Endometrial microvascular endothelial cells (primary cell): Measurements from ENCODE around the gene ADAMTS6. TPM values are rescaled to one million over a fixed set of nuclear protein-coding genes. Genes with fewer than 3 reads are reported as not detected.

Experiments
- in situ Hi-C: cut with HindIII; loops from 2 replicates; pipeline ENCODE4 v1.10.0; 2017; ENCODE audit warnings: low sequenced_read_pairs, low pct_unique_long_range_greater_than_20kb; ENCODE audit errors: inconsistent ontology term
- total RNA-seq: library from RNA; depleted of rRNA; stranded (reverse); fragments of >200 nt; gene quantifications from one replicate; pipeline ENCODE4 v1.2.3, GENCODE V29; 2015; ENCODE audit errors: inconsistent ontology term

Gene ADAMTS6, protein sequence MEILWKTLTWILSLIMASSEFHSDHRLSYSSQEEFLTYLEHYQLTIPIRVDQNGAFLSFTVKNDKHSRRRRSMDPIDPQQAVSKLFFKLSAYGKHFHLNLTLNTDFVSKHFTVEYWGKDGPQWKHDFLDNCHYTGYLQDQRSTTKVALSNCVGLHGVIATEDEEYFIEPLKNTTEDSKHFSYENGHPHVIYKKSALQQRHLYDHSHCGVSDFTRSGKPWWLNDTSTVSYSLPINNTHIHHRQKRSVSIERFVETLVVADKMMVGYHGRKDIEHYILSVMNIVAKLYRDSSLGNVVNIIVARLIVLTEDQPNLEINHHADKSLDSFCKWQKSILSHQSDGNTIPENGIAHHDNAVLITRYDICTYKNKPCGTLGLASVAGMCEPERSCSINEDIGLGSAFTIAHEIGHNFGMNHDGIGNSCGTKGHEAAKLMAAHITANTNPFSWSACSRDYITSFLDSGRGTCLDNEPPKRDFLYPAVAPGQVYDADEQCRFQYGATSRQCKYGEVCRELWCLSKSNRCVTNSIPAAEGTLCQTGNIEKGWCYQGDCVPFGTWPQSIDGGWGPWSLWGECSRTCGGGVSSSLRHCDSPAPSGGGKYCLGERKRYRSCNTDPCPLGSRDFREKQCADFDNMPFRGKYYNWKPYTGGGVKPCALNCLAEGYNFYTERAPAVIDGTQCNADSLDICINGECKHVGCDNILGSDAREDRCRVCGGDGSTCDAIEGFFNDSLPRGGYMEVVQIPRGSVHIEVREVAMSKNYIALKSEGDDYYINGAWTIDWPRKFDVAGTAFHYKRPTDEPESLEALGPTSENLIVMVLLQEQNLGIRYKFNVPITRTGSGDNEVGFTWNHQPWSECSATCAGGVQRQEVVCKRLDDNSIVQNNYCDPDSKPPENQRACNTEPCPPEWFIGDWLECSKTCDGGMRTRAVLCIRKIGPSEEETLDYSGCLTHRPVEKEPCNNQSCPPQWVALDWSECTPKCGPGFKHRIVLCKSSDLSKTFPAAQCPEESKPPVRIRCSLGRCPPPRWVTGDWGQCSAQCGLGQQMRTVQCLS (N-terminal part only)
- total RNA-seq: 26.0 TPM

DNA sequence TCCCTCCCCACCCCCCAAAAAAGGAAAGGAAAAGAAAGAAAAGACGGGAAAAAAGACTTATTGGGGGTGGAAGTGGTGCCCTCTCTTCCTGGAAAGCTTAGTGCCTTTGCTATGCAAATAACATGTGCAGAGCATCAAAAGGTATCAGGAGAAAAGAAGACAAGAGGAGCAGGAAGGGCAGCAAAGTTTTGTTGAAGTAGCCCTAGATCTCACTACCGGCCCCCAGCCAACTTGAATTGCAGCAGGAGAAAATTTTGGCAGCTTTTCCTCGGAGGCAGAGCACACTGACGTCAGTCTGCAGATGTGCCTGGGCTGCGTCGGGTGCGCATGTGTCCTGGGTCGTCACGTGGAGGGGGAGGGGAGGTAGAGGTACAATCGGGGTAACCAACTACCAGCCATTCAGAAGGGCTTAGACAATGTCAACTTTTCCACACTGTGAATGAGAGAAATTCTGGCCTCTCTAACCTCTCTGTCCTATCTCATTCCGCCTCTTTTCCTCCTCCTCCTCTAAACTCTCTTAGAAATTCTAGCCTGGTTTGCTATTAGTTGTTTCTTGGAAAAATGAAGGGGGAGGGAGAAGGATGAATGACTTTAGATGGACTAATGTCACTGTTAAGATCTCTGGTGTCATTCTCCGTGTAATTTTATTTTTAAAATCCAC, at the start of gene ADAMTS6:
ADAMTS6 (minus strand) TSS at position 286 of the 661 bp plus-strand sequence. CDS start 8,247 bp downstream, outside the sequence.
- in situ Hi-C loops: loop anchor here (5.0 to 25.0 kb wide), 2 partner anchors 519 to 669 kb away; no protein-coding TSS in a partner anchor

DNA sequence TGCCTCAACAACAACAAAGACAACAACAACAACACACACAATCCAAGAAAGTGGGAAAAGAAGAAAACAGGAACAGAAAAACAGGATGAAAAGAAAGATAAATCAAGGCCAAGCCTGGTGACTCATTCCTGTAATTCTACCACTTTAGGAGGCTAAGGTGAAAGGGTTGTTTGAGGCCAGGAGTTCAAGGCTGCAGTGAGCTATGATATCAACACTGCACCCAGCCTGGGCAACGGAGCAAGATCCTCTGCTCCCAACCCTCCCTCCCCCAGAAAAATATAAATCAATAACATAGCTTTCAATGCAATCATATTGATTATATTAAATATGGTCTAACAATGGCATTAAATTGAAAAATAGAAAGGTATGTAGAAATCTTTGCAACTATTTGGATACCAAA, 49.2 kb upstream of the ADAMTS6 start:
- in situ Hi-C loops: no loop called here

DNA sequence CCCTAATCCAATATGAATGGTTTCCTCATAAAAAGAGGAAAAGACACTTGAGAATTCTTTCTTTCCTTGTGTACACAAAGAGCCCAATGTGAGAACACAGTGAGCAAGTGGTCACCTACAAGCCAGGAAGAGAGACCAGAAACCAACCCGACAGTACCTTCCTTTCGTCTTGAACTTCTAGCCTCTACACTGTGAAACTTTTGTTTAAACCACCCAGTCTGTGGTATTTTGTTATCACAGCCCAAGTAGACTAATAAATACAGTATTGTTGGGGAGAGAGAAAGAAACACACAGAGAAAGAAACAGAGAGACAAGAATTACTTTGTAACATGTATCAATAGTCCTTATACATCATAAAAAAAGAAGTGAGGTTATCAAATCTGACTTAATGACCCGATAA, 44.0 kb upstream of the ADAMTS6 start:
- in situ Hi-C loops: no loop called here

DNA sequence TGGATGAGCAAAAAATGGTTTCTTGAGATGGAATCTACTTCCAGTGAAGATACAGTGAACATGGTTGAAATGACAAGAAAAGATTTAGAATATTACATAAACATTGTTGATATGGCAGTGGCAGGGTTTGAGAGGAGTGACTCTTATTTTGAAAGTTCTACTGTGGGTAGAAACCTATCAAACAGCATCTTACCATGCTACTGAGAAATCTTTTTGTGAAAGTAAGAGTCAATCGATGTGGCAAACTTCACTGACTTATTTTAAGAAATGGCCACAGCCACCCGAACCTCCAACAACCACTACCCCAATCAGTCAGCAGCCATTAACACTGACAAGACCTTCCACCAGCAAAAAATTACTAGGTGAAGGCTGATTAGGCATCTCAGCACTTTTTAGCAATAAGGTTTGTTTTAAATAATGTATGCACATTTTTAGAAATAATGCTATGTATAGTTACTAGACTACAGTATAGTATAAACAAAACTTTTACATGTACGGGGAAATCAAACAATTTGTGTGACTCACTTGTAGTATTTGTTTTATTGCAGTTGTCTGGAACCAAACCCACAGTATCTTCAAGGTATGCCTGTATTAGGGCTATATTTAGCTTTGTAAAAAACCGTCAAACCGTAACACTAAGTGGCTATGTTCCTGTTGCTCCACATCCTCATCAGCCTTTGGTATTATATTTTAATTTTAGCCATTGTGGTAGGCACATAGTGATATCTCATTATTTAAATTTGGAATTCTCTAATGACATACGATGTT, 30.6 kb upstream of the ADAMTS6 start:
- in situ Hi-C loops: no loop called here

DNA sequence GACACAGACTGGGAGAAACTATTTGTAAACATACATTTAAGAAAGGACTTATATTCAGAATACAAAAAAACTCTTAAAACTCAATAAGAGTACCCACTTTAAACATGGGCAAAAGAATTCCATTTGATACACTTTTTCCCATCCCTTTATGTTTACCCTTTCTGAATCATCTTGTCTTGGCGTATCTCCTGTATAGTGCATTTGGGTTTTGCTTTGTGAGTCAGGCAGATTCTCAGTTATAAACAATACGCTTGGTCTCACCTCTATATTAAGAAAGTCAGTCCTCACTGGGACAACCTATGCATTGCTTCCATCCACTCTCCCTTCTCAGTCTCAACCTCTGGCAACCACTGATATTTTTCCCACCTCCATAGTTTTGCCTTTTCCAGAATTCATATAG, 27.3 kb upstream of the ADAMTS6 start:
- in situ Hi-C loops: no loop called here

DNA sequence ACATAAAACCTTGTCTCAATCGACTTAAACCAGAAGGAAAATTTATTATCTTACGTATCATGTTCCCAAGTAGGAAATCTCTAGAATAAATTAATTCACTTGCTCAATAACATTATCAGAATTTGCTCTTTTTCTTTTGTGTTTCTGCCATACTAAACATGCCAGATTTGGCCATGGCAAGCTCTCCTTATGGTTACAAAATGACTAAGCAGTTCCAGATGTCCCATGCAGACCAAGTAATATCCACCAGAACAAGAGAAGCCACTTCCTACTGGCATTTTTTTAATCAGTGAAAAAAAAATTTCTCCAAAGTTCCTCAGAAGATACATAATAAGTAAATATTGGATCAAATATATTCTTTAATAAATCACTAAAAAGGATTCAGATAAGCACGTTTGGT, 25.2 kb upstream of the ADAMTS6 start:
- in situ Hi-C loops: no loop called here

DNA sequence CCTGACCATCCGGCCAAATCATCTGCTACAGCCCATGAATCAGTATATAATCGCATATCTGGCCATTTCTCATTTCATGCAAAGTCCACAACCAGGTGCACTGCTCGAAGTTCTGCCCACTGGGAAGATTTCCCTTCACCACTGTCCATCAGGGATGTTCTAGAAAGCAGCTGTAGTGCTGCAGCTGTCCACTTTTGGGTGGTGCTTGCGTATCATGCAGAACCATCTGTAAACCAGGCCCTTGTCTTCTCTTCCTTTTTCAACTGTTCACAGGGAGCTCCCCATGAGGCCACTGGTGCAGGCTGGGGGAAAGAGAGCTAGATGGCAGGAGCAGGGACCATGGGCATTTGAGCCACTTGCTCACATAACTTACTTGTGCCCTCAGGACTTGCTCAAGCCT, 7.4 kb upstream of the ADAMTS6 start:
- in situ Hi-C loops: loop anchor here (25.0 kb wide), 1 partner anchor 527 kb away; no protein-coding TSS in a partner anchor

DNA sequence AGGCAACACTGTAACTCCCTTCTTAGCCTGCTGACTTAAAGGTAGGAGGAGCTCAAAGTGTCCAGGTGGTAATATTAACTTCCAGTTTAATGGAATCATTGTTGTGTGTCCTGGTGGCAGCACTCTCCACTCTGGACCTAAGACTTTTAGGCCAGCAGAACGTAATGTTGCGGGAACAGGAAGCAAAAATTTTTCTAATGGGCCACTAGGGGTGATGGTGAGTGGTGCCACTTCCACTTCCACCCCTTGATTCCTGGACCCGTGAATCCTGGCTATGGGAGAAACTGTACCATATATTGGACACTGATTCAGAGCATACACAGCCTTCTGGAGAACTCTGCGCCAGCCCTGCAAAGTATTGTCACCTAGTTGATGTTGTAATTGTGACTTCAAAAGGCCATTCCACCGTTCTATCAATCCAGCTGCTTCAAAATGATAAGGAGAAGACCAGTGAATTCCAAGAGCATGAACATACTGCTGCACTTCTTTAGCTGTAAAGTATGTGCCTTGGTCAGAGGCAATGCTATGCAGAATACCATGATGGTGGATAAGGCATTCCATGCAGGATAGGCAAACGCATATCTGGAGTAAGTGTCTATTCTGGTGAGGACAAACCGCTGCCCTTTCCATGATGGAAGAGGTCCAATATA, 6.4 kb upstream of the ADAMTS6 start:
- in situ Hi-C loops: loop anchor here (25.0 kb wide), 1 partner anchor 526 kb away; no protein-coding TSS in a partner anchor

DNA sequence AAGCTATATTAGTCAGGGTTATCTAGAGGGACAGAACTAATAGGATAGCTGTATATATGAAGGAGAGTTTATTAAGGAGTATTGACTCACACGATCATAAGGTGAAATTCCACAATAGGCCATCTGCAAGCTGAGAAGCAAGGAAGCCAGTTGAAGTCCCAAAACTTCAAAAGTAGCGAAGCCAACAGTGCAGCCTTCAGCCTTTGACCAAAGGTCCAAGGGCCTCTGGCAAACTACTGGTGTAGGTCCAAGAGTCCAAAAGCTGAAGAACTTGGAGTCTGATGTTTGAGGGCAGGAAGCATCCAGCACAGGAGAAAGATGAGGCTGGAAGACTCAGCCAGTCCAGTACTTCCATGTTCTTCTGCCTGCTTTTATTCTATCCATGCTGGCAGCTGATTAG, 5.1 kb upstream of the ADAMTS6 start:
- in situ Hi-C loops: loop anchor here (25.0 kb wide), 1 partner anchor 525 kb away; no protein-coding TSS in a partner anchor

DNA sequence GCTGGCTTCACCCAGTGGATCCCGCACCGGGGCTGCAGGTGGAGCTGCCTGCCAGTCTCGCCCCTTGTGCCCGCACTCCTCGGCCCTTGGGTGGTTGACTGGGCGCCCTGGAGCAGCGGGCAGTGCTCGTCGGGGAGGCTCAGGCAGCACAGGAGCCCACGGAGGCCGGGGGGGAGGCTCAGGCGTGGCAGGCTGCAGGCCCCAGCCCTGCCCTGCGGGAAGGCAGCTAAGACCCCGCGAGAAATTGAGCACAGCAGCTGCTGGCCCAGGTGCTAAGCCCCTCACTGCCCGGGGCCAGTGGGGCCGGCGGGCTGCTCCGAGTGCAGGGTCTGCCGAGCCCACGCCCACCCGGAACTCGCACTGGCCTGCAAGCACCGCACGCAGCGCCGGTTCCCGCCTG, 3.7 kb upstream of the ADAMTS6 start:
- in situ Hi-C loops: loop anchor here (25.0 kb wide), 1 partner anchor 523 kb away; no protein-coding TSS in a partner anchor

DNA sequence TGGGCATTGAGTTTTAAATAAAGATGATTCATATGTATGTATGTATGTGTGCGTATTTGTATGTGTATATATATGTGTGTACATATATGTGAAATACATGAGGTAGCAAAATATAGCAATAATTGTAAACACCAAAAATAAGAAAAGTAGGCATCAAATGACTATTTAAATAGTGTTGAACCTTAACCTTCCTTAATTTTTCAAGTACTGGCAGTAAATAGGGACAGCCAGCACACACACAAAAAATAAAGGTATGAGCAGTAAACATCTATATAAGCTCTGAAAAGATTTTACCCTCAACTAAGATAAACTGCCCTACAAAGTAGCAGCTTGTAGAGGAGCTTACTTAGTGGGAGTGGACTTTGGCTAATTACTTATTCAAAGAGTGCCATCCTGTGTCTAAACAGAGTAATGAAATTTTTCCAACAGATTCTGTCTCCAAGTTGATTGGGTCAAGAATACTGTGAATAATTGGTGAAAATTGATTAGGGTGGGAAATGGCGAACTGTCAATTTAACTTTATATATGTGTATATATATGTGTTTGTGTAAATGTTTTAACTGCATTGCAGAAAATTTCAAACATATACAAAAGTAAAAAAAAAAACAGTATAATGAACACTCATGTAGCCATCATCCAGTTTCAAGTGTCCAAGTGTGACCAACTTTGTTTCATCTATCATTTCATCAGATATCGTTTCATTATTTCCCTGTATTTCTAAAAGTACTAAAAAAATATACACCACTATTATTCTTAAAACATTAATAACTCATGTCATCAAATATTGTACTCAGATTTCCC, 2.0 kb upstream of the ADAMTS6 start:
- in situ Hi-C loops: loop anchor here (5.0 to 25.0 kb wide), 2 partner anchors 521 to 671 kb away; no protein-coding TSS in a partner anchor

DNA sequence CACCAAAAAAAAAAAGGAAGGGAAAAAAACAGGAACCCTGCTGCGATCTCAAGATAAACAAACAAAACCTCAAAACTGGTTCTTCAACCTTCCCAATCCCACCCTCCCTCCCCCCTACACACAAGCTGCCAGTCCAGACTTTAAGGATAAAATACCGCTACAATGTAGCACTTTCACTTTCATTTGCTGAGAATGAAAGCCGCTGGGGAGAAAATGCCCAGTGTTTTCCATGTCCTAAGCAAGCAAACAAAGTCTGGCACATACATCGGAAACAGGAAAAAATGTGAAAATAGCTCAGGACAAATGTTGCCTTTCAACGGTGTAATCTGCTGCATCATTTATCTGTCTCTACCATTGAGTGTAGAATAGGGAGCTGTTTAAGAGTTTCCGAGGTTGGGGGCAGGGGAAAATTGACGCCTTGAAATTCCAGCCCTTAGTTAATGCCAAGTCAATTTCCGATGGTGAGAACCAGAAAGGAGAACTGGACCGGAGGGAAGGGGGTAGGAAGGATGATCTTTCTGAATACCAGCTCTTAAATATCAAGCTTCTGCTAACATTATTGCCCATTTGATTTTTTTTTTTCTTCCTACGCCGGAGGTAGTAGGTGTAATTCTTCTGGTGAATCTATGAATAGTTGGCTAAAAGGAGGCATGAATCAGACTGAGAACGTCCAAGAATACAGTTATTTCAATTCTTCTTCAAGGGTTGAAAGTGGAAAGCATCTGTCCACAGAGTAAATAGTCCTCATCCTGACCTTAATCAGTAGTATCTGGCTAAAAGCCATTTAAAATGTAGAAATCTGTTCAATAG, 1.2 kb upstream of the ADAMTS6 start:
- in situ Hi-C loops: loop anchor here (5.0 to 25.0 kb wide), 2 partner anchors 521 to 671 kb away; no protein-coding TSS in a partner anchor

DNA sequence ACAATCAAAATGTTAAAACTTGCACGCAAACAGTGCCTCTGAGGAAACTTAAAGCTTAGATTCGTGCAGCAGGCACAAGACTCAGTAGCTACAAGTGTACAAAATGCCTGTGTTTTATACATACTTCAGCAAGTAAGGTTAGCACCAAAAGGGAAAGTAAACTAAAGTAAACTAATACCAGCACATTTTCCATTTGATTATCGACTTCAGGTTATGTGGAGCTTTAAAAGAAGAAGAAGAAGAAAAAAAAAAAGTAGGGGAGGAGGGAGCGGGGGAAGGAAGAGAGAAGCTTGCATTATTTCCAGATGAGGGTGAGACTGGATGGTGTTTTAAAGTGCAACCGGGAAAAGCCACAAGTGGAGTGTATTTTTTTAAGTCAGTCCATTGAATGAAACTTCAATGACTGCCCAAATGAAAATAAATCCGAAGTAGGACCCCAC, 596 bp upstream of the ADAMTS6 start:
- in situ Hi-C loops: loop anchor here (5.0 to 25.0 kb wide), 2 partner anchors 520 to 670 kb away; no protein-coding TSS in a partner anchor

DNA sequence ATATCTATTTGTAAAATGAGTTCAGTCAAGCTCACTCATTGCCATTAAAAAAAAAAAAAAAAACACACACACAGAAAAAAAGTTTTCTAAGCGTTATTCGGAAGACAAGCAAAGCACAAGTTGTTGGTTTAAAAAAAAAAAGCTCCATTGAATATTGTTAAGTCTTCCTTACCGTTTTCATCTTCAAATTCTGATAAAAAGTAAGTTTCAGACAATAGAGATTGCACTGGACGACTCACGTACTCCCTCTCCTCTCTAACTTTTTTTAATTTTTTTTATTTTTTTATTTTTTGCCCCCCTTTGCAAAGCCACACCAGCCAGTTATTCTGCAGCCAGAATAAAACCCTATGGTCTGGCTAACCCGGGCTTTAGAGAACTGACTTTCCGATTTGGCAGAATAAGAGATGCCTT, 544 bp downstream of the ADAMTS6 start:
- in situ Hi-C loops: loop anchor here (5.0 to 25.0 kb wide), 2 partner anchors 519 to 669 kb away; no protein-coding TSS in a partner anchor

DNA sequence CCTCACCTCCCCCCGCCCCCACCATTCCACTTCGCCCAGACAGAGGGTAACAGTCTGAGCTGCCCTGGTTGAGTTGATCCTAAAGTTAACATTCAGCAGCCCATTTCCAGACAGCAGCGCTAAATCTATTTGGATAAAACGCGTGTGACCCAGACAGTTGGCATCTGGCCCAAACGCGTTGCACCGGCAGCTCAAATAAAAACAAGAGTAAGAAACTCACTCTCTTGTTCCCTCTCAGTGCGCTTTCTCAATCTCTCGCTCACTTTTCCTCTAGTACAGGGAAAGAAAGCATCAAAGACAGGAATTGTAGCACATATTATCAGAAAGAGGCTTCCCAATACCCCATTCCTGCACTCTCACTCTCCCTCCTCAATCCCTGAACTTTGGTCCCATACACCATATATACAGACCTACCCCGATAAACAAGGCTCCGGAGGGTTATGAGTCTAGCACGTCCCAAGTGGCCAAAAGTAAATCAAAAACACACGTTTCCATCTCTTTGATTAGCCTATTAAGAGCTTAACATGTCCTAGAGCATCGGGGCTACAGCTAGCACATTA, 1.3 kb downstream of the ADAMTS6 start:
- in situ Hi-C loops: loop anchor here (5.0 to 25.0 kb wide), 2 partner anchors 518 to 668 kb away; no protein-coding TSS in a partner anchor
